Gastrocnemius medialis (tissue), 4 donors: ENCODE measurements around the gene PLEKHA4.

Experiments
- CTCF ChIP-seq, 5 experiments: fragments of 450-650 bp in 3 of 5; fragments of 200-600 bp in 2 of 5; sonication (generic) in 2 of 5; IDR thresholded peaks in 4 of 5; conservative IDR thresholded peaks in 1 of 5; 1 replicate in 4 of 5; 2 replicates in 1 of 5; pipeline ENCODE4 v1.5.1; 2016 to 2019; ENCODE audit warnings: antibody characterized with exemption in 5 of 5, mild to moderate bottlenecking in 3 of 5, moderate library complexity in 3 of 5
- POLR2A ChIP-seq, 2 donors: fragments of 450-650 bp; IDR thresholded peaks; one replicate each; pipeline ENCODE4 v1.6.1; 2017; ENCODE audit warnings: antibody characterized with exemption in 2 of 2, mild to moderate bottlenecking in 2 of 2, moderate library complexity in 2 of 2

- peak in 1 of 2 donors; percentile 16 for TF ChIP-seq POLR2A (IDR thresholded peaks at IDR 0.05)
- no peak for TF ChIP-seq CTCF (IDR thresholded peaks at IDR 0.05 in 4 of 5, conservative IDR thresholded peaks at IDR 0.05 in 1 of 5)
Measured at GRCh38 chr19:48819366-48819816, 49.0 kb downstream of the PLEKHA4 start.
